ENCODE measurements around the gene ANO2. TPM values are rescaled to one million over a fixed set of nuclear protein-coding genes. Genes with fewer than 3 reads are reported as not detected.

The ANO2 gene
- polyA plus RNA-seq, 3 donors = 4.0 to 5.6 (median 4.1) TPM

- no peak for DNase-seq (ENCODE audit: low read depth in 3 of 3, low spot score in 2 of 3)
Observed at GRCh38 chr12:5633106-5633505, 312.0 kb downstream of the ANO2 start.

GRCh38 chr12:5632453-5632852, 312.6 kb downstream of the ANO2 start:
- no peak for DNase-seq (ENCODE audit: low read depth in 3 of 3, low spot score in 2 of 3)

GRCh38 chr12:5631497-5631896, 313.6 kb downstream of the ANO2 start:
- DNase-seq (ENCODE audit: low read depth in 3 of 3, low spot score in 2 of 3) = no peak

- no peak for DNase-seq (ENCODE audit: low read depth in 3 of 3, low spot score in 2 of 3)
Observed at GRCh38 chr12:5630726-5631125, 314.3 kb downstream of the ANO2 start.

GRCh38 chr12:5628501-5628900, 316.6 kb downstream of the ANO2 start:
- DNase-seq (ENCODE audit: low read depth in 3 of 3, low spot score in 2 of 3) = no peak

GRCh38 chr12:5627053-5627630, 317.9 kb downstream of the ANO2 start:
- DNase-seq (ENCODE audit: low read depth in 3 of 3, low spot score in 2 of 3) = no peak

- DNase-seq (ENCODE audit: low read depth in 3 of 3, low spot score in 2 of 3) = no peak
Observed at GRCh38 chr12:5626151-5626550, 318.9 kb downstream of the ANO2 start.

GRCh38 chr12:5624486-5625272, 320.4 kb downstream of the ANO2 start:
- no peak for DNase-seq (ENCODE audit: low read depth in 3 of 3, low spot score in 2 of 3)

- DNase-seq (ENCODE audit: low read depth in 3 of 3, low spot score in 2 of 3) = no peak
Observed at GRCh38 chr12:5623411-5623810, 321.6 kb downstream of the ANO2 start.

GRCh38 chr12:5622280-5622679, 322.8 kb downstream of the ANO2 start:
- DNase-seq (ENCODE audit: low read depth in 3 of 3, low spot score in 2 of 3) = no peak

GRCh38 chr12:5621329-5621728, 323.7 kb downstream of the ANO2 start:
- DNase-seq (ENCODE audit: low read depth in 3 of 3, low spot score in 2 of 3) = no peak

GRCh38 chr12:5620896-5621295, 324.2 kb downstream of the ANO2 start:
- no peak for DNase-seq (ENCODE audit: low read depth in 3 of 3, low spot score in 2 of 3)

- no peak for DNase-seq (ENCODE audit: low read depth in 3 of 3, low spot score in 2 of 3)
Observed at GRCh38 chr12:5619628-5620027, 325.4 kb downstream of the ANO2 start.

- no peak for DNase-seq (ENCODE audit: low read depth in 3 of 3, low spot score in 2 of 3)
Observed at GRCh38 chr12:5616854-5617253, 328.2 kb downstream of the ANO2 start.

- DNase-seq (ENCODE audit: low read depth in 3 of 3, low spot score in 2 of 3) = no peak
Observed at GRCh38 chr12:5615760-5616159, 329.3 kb downstream of the ANO2 start.

GRCh38 chr12:5614256-5614655, 330.8 kb downstream of the ANO2 start:
- no peak for DNase-seq (ENCODE audit: low read depth in 3 of 3, low spot score in 2 of 3)

GRCh38 chr12:5612556-5613410, 332.3 kb downstream of the ANO2 start:
- no peak for DNase-seq (ENCODE audit: low read depth in 3 of 3, low spot score in 2 of 3)

- no peak for DNase-seq (ENCODE audit: low read depth in 3 of 3, low spot score in 2 of 3)
Observed at GRCh38 chr12:5611162-5611561, 333.9 kb downstream of the ANO2 start.

- DNase-seq (ENCODE audit: low read depth in 3 of 3, low spot score in 2 of 3) = no peak
Observed at GRCh38 chr12:5599378-5599777, 345.7 kb downstream of the ANO2 start.

- DNase-seq (ENCODE audit: low read depth in 3 of 3, low spot score in 2 of 3) = no peak
Observed at GRCh38 chr12:5593998-5594397, 351.1 kb downstream of the ANO2 start.

GRCh38 chr12:5593086-5593485, 352.0 kb downstream of the ANO2 start:
- DNase-seq (ENCODE audit: low read depth in 3 of 3, low spot score in 2 of 3) = no peak

- no peak for DNase-seq (ENCODE audit: low read depth in 3 of 3, low spot score in 2 of 3)
Observed at GRCh38 chr12:5592310-5592709, 352.7 kb downstream of the ANO2 start.
